KBM-7 (cell line): Measurements from ENCODE around the gene PLAAT5.
"Not testable (repeated sequence)": the region's sequence is repeated elsewhere in the genome, so short reads cannot be mapped to it uniquely, and the experiment has no call there.

Experiments used
- DNase-seq: peaks from one replicate; pipeline ENCODE4 v3.0.0-alpha.2; 2015
- in situ Hi-C: fragments of 300-500 bp; cut with MboI; formaldehyde crosslinking; loops from 2 replicates; pipeline ENCODE4 v1.14.3; 2020; ENCODE audit warnings: low sequenced_read_pairs, low pct_unique_long_range_greater_than_20kb, mixed read lengths

The PLAAT5 gene

GRCh38 chr11:63491636-63492372 lies 837 bp upstream of the PLAAT5 start:
- peak; percentile 27 for DNase-seq
- in situ Hi-C loops, result no loop called here

- in situ Hi-C loops, result no loop called here
- DNase-seq, result no peak
These were observed 247 bp upstream of the PLAAT5 start for GRCh38 chr11:63491240-63491587.

GRCh38 chr11:63489879-63490278 lies 1.1 kb downstream of the PLAAT5 start:
- in situ Hi-C loops, result no loop called here
- no peak for DNase-seq

- in situ Hi-C loops, result no loop called here
These were observed 2.2 kb downstream of the PLAAT5 start for GRCh38 chr11:63488789-63489188.

GRCh38 chr11:63485777-63486176 lies 5.2 kb downstream of the PLAAT5 start:
- no peak for DNase-seq
- in situ Hi-C loops, result no loop called here

More at GRCh38 chr11:63488789-63489188, 2.2 kb downstream of the PLAAT5 start:
- DNase-seq, result no peak

DNA sequence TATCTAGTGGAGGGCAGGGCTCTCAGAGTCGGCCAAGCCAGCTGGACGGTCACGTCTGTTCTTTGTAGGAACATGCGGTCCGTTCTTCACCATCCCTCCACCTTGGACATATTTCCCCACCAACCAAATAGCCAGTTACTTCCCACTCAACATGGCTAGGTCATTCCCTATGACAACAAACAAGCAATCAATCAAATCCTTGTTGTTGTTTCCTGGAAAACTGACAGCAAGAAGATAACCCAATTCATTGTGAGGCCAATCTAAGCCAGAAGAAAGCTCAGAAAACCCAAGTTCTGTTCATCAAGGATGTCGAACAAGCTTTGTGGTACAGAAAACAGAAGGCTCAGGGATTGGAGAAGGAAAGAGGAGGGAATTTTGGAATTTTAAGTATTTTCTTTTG lies 10.9 kb downstream of the PLAAT5 start:
- DNase-seq, result no peak
- in situ Hi-C loops, result no loop called here

DNA sequence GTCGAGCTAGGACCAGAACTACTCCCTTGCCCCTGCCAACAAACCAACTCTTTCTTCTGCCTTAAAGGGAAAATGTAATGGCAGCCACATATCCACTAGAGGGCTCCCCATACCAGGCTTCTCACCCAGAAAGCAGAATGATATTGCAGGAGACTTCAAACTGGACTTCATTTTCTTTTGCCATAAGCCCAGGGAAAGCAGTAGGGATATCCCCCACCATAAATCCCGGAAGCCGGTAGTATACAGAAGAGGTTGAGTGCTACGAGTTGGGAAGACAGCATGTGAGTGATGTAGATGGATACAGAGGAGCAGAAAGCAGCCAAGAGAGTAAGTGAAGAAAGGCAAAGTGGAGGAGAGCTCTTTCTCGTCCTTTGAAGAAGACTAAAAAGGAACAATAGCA lies 12.1 kb downstream of the PLAAT5 start:
- in situ Hi-C loops, result no loop called here
- DNase-seq, result peak; percentile 73

- no peak for DNase-seq
- in situ Hi-C loops, result no loop called here
These were observed 14.3 kb downstream of the PLAAT5 start for GRCh38 chr11:63476618-63477017.

DNA sequence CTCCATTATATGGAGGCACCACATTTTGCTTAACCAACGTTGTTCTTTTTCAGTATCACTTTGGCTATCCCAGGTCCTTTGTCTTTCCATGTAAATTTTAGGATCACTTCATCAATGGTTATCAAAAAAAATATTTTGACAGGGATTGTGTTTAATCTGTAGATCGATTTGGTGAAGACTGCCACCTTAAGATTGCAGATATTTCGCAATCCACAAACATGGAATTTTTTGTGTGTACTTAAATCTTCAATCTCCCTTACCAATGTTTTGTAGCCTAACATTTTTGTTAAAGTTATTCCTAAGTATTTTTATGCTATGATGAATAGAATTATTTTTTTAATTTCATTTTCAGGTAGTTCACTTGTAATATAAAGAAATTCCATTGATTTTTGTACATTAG lies 18.6 kb downstream of the PLAAT5 start:
- DNase-seq, result no peak
- in situ Hi-C loops, result no loop called here

GRCh38 chr11:63470311-63470710 lies 20.7 kb downstream of the PLAAT5 start:
- no peak for DNase-seq
- in situ Hi-C loops, result no loop called here

DNA sequence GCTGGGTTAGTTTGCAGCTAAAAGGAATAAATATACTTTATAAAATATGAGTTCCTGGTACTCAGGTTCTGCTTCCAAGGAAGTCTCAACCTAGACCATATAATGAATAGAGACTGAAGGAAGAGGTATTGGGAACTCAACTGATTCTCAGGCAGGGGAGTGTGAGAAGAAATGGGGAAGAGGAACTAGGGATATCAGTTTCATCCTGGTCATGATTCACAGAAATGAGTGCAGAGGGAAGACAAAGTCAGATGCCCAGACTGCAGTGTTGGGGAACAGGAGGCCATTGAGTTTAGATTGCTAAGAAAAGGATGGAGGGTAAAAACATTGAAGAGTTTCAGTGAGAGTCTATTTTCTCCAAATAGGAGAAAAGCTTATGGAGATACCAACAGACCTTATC lies 28.8 kb downstream of the PLAAT5 start:
- peak; percentile 17 for DNase-seq
- in situ Hi-C loops, result no loop called here

DNA sequence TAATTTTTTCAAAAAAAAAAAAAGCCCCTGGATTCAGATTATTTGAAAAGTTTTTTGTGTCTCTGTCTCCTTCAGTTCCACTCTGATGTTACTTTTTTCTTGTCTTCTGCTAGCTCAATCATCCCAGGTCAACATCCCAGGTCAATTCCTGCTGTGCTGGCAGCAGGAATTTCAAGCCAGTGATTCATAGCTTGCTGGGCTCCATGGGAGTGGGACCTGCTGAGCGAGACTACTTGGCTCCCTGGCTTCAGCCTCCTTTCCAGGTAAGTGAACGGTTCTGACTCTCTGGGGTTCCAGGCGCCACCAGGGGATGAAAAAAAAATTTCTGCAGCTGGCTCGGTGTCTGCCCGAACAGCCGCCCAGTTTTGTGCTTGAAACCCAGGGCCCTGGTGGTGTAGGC lies 31.4 kb downstream of the PLAAT5 start:
- DNase-seq, result no peak
- in situ Hi-C loops, result no loop called here

DNA sequence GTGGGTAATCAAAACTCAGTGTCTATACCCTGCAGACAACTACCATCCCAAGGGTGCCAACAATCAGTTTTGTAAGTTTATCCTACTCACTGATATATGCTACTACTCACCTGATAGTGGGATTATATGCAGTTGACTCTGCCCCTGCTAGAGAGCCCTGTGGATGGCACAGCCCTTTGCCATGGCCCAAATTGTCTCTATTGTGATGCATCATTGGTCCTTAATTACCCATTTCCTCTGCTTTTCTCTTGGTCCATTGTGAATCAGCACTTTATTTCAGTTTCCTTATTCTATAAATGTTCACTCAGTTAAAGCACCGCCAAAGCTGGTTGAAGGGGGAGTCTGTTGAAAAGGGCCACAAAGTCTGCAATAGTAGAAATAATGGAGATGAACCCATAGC lies 42.3 kb downstream of the PLAAT5 start:
- DNase-seq, result no peak
- in situ Hi-C loops, result no loop called here

DNA sequence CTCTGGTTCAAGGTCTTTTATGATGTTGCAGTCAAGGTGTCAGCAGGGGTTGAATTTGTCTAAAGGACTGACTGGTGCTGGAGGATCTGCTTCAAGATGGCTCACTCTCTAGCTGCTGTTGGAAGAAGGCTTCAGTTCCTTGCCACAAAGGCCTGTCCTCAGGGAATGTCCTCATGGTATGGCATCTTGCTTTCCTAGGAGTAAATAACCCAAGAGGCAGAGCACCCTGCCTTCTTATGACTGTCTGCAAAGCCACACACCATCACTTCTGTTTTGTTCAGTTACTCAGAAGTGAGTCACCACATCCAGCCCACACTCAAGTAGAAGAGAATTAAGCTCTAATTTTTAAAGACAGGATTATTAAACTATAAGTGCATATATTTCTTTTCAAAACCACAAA lies 45.2 kb downstream of the PLAAT5 start:
- DNase-seq, result no peak
- in situ Hi-C loops, result no loop called here

DNA sequence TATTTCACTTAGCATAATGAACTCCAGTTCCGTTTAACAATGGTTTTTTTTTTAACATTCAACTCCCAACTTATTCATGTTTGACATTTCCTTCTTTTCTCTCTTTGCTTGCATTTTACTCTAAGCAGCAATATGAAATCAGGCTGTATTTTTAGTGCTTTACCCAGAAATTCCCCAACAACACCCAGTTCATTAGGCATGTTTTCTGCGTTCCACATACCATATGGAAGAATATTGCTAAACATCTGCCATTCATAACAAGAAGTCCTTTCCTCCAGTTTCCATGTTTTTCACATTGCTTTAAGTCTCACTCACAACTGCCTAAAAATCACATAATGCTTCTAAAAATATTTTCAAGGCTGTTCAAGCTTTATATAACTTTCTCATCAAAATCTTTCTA lies 45.8 kb downstream of the PLAAT5 start:
- no peak for DNase-seq
- in situ Hi-C loops, result no loop called here

DNA sequence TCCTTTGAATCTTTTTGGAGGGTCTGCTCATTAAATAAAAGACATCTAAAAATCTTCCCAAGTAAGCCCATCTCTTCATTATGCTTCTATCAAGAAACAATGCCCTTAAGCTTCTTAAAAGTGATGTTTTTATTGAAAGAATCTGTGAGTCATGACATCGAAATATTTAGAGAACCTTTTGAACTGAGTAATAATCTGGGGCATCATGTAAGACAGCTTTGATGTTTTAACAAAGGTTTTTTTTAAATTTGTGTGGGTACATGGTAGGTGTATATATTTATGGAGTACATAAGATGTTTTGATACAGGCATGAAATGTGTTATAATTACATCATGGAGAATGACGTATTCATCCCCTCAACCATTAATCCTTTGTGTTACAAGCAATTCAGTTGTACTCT lies 46.8 kb downstream of the PLAAT5 start:
- no peak for DNase-seq
- in situ Hi-C loops, result no loop called here

GRCh38 chr11:63443714-63444113 lies 47.3 kb downstream of the PLAAT5 start:
- in situ Hi-C loops, result no loop called here

DNA sequence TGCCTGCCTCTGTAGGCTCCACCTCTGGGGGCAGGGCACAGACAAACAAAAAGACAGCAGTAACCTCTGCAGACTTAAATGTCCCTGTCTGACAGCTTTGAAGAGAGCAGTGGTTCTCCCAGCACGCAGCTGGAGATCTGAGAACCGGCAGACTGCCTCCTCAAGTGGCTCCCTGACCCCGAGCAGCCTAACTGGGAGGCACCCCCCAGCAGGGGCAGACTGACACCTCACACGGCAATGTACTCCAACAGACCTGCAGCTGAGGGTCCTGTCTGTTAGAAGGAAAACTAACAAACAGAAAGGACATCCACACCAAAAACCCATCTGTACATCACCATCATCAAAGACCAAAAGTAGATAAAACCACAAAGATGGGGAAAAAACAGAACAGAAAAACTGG lies 55.1 kb downstream of the PLAAT5 start:
- DNase-seq, in situ Hi-C loops: not testable (repeated sequence)

More at GRCh38 chr11:63443714-63444113, 47.3 kb downstream of the PLAAT5 start:
- DNase-seq, result no peak

DNA sequence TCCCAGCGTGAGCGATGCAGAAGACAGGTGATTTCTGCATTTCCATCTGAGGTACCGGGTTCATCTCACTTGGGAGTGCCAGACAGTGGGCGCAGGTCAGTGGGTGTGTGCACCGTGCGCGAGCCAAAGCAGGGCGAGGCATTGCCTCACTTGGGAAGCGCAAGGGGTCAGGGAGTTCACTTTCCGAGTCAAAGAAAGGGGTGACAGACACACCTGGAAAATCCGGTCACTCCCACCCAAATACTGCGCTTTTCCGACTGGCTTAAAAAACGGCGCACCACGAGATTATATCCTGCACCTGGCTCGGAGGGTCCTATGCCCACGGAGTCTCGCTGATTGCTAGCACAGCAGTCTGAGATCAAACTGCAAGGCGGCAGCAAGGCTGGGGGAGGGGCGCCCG lies 55.6 kb downstream of the PLAAT5 start:
- DNase-seq, in situ Hi-C loops: not testable (repeated sequence)

DNA sequence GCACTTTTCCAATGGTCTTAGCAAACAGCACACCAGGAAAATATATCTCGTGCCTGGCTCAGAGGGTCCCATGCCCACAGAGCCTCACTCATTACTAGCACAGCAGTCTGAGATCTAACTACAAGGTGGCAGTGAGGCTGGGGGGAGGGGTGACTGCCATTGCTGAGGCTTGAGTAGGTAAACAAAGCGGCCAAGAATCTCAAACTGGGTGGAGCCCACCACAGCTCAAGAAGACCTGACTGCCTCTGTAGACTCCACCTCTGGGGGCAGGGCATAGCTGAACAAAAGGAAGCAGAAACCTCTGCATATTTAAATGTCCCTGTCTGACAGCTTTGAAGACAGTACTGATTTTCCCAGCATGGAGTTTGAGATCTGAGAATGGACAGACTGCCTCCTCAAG lies 60.2 kb downstream of the PLAAT5 start:
- in situ Hi-C loops, DNase-seq: not testable (repeated sequence)

- in situ Hi-C loops, result no loop called here
These were observed 62.9 kb downstream of the PLAAT5 start for GRCh38 chr11:63427971-63428508.

More at GRCh38 chr11:63427971-63428508, 62.9 kb downstream of the PLAAT5 start:
- DNase-seq, result no peak
